GM15510 (cell line): ENCODE results near the gene TBC1D22A.

Experiments
- POLR2A ChIP-seq: IDR thresholded peaks from 3 replicates; pipeline ENCODE4 v1.6.1; 2011; ENCODE audit warnings: borderline replicate concordance; ENCODE audit not compliant: insufficient read length; ENCODE audit errors: extremely low read depth

TBC1D22A gene

GRCh38 chr22:46956498-46957215 is 194.2 kb downstream of the TBC1D22A start:
- TF ChIP-seq POLR2A = no peak

GRCh38 chr22:46957521-46957920 is 195.1 kb downstream of the TBC1D22A start:
- no peak for TF ChIP-seq POLR2A

- TF ChIP-seq POLR2A = no peak
Observed at GRCh38 chr22:46958191-46958590, 195.7 kb downstream of the TBC1D22A start.

GRCh38 chr22:46958658-46959057 is 196.2 kb downstream of the TBC1D22A start:
- TF ChIP-seq POLR2A = no peak

- no peak for TF ChIP-seq POLR2A
Observed at GRCh38 chr22:46959369-46959768, 196.9 kb downstream of the TBC1D22A start.

- TF ChIP-seq POLR2A = no peak
Observed at GRCh38 chr22:46961591-46962295, 199.3 kb downstream of the TBC1D22A start.

GRCh38 chr22:46962406-46962805 is 200.0 kb downstream of the TBC1D22A start:
- no peak for TF ChIP-seq POLR2A

- no peak for TF ChIP-seq POLR2A
Observed at GRCh38 chr22:46963672-46964545, 201.5 kb downstream of the TBC1D22A start.

- no peak for TF ChIP-seq POLR2A
Observed at GRCh38 chr22:46964773-46965550, 202.5 kb downstream of the TBC1D22A start.

- TF ChIP-seq POLR2A = no peak
Observed at GRCh38 chr22:46965555-46966494, 203.4 kb downstream of the TBC1D22A start.

GRCh38 chr22:46966495-46966845 is 204.0 kb downstream of the TBC1D22A start:
- no peak for TF ChIP-seq POLR2A

- TF ChIP-seq POLR2A = no peak
Observed at GRCh38 chr22:46966846-46967245, 204.4 kb downstream of the TBC1D22A start.
